H9 (cell line): ENCODE measurements around the gene NFS1. TPM values are rescaled to one million over a fixed set of nuclear protein-coding genes. Genes with fewer than 3 reads are reported as not detected.

Source experiments
- DNase-seq: peaks from one replicate; pipeline ENCODE4 v3.0.0-alpha.2; 2017
- H2AFZ ChIP-seq: one replicate; pipeline ENCODE4 v1.6.1; 2013; ENCODE audit warnings: mild to moderate bottlenecking, low read length, control low read depth, moderate library complexity
- H2AK5ac ChIP-seq: 2 replicates; pipeline ENCODE4 v1.6.1; 2013; ENCODE audit warnings: low read length, control low read depth, mixed read lengths; ENCODE audit not compliant: insufficient read length
- H2BK120ac ChIP-seq: one replicate; pipeline ENCODE4 v1.6.1; 2013; ENCODE audit warnings: low read depth, mild to moderate bottlenecking, low read length, control low read depth, inconsistent platforms; ENCODE audit not compliant: poor library complexity, severe bottlenecking
- H2BK12ac ChIP-seq: 2 replicates; pipeline ENCODE4 v1.6.1; 2013; ENCODE audit warnings: low read length, control low read depth, mixed read lengths, low read depth; ENCODE audit not compliant: insufficient read length
- H2BK15ac ChIP-seq: 2 replicates; pipeline ENCODE4 v1.6.1; 2013; ENCODE audit warnings: low read depth, low read length, control low read depth
- H2BK20ac ChIP-seq: one replicate; pipeline ENCODE4 v1.6.1; 2013; ENCODE audit warnings: low read depth, mild to moderate bottlenecking, low read length, control low read depth, inconsistent platforms; ENCODE audit not compliant: poor library complexity, severe bottlenecking
- H2BK5ac ChIP-seq: 2 replicates; pipeline ENCODE4 v1.6.1; 2013; ENCODE audit warnings: low read length, control low read depth, mixed read lengths; ENCODE audit not compliant: insufficient read length
- H3K14ac ChIP-seq: 2 replicates; pipeline ENCODE4 v1.6.1; 2013; ENCODE audit warnings: low read length, control low read depth; ENCODE audit not compliant: insufficient read depth
- H3K18ac ChIP-seq: 2 replicates; pipeline ENCODE4 v1.6.1; 2013; ENCODE audit warnings: low read depth, mild to moderate bottlenecking, mixed read lengths, low read length, control low read depth; ENCODE audit not compliant: insufficient read length
- H3K23ac ChIP-seq: 2 replicates; pipeline ENCODE4 v1.6.1; 2013; ENCODE audit warnings: low read length, control low read depth, mixed read lengths, low read depth; ENCODE audit not compliant: insufficient read length
- H3K23me2 ChIP-seq: 2 replicates; pipeline ENCODE4 v1.6.1; 2013; ENCODE audit warnings: low read depth, mild to moderate bottlenecking, mixed read lengths, low read length, control low read depth; ENCODE audit not compliant: insufficient read length, poor library complexity, severe bottlenecking
- H3K27ac ChIP-seq: 2 replicates; pipeline ENCODE4 v1.5.1; 2013; ENCODE audit warnings: low read length, control low read depth, mixed read lengths, low read depth; ENCODE audit not compliant: insufficient read length
- H3K27me3 ChIP-seq: 2 replicates; pipeline ENCODE4 v1.6.1; 2013; ENCODE audit warnings: low read length, control low read depth, inconsistent platforms; ENCODE audit not compliant: insufficient read depth
- H3K4ac ChIP-seq: 2 replicates; pipeline ENCODE4 v1.6.1; 2013; ENCODE audit warnings: low read depth, mild to moderate bottlenecking, control low read depth, inconsistent platforms, low read length, moderate library complexity
- H3K4me1 ChIP-seq: 2 replicates; pipeline ENCODE4 v1.6.1; 2013; ENCODE audit warnings: low read length, control low read depth, inconsistent platforms; ENCODE audit not compliant: insufficient read depth
- H3K4me2 ChIP-seq: 2 replicates; pipeline ENCODE4 v1.6.1; 2013; ENCODE audit warnings: low read length, control low read depth, mixed read lengths; ENCODE audit not compliant: insufficient read length, insufficient read depth
- H3K56ac ChIP-seq: 2 replicates; pipeline ENCODE4 v1.6.1; 2013; ENCODE audit warnings: low read depth, mild to moderate bottlenecking, mixed read lengths, low read length, control low read depth; ENCODE audit not compliant: insufficient read length
- H3K79me1 ChIP-seq: 2 replicates; pipeline ENCODE4 v1.6.1; 2013; ENCODE audit warnings: low read depth, mild to moderate bottlenecking, moderate library complexity, low read length, control low read depth, inconsistent platforms; ENCODE audit not compliant: insufficient read depth, poor library complexity, severe bottlenecking
- H3K79me2 ChIP-seq: 2 replicates; pipeline ENCODE4 v1.6.1; 2013; ENCODE audit warnings: low read length, control low read depth, inconsistent platforms; ENCODE audit not compliant: insufficient read depth
- H3K9ac ChIP-seq: 2 replicates; pipeline ENCODE4 v1.6.1; 2013; ENCODE audit warnings: low read length, control low read depth, mixed read lengths; ENCODE audit not compliant: insufficient read length; ENCODE audit errors: extremely low read depth
- H3K9me3 ChIP-seq: one replicate; pipeline ENCODE4 v1.6.1; 2013; ENCODE audit warnings: low read depth, low read length, inconsistent platforms; ENCODE audit not compliant: control insufficient read depth
- H3T11ph ChIP-seq: one replicate; pipeline ENCODE4 v1.6.1; 2013; ENCODE audit warnings: mild to moderate bottlenecking, low read length, control low read depth, inconsistent platforms
- H4K20me1 ChIP-seq: one replicate; pipeline ENCODE4 v1.6.1; 2013; ENCODE audit not compliant: control insufficient read depth, insufficient read length, insufficient read depth
- H4K5ac ChIP-seq: 2 replicates; pipeline ENCODE4 v1.6.1; 2013; ENCODE audit warnings: low read depth, mild to moderate bottlenecking, mixed read lengths, low read length, control low read depth; ENCODE audit not compliant: insufficient read length
- H4K8ac ChIP-seq: replicated peaks from 2 replicates; pipeline ENCODE4 v1.6.1; 2013; ENCODE audit warnings: low read length, control low read depth, mixed read lengths, low read depth; ENCODE audit not compliant: insufficient read length
- H4K91ac ChIP-seq: 2 replicates; pipeline ENCODE4 v1.6.1; 2013; ENCODE audit warnings: low read depth, mild to moderate bottlenecking, moderate library complexity, mixed read lengths, low read length, control low read depth; ENCODE audit not compliant: insufficient read length
- H3K27ac Mint-ChIP-seq, 3 experiments: 2 replicates in 2 of 3; 3 replicates in 1 of 3; pipeline ENCODE4 v1.8.0; 2020 to 2021; ENCODE audit warnings: mixed read lengths in 3 of 3, mild to moderate bottlenecking in 1 of 3, moderate library complexity in 1 of 3
- H3K27me3 Mint-ChIP-seq: 2 replicates; pipeline ENCODE4 v1.8.0; 2021; ENCODE audit warnings: low read depth, mild to moderate bottlenecking, moderate library complexity, mixed read lengths
- H3K36me3 Mint-ChIP-seq, 3 experiments: 2 replicates in 2 of 3; 3 replicates in 1 of 3; pipeline ENCODE4 v1.8.0; 2020 to 2021; ENCODE audit warnings: low read depth in 3 of 3, mixed read lengths in 3 of 3; ENCODE audit not compliant: insufficient read depth in 1 of 3
- H3K4me1 Mint-ChIP-seq, 2 experiments: 2 replicates each; pipeline ENCODE4 v1.8.0; 2020; ENCODE audit warnings: mixed read lengths in 2 of 2
- H3K4me3 Mint-ChIP-seq, 2 experiments: 2 replicates in 1 of 2; 3 replicates in 1 of 2; pipeline ENCODE4 v1.8.0; 2020 to 2021; ENCODE audit warnings: mild to moderate bottlenecking in 2 of 2, mixed read lengths in 2 of 2, moderate library complexity in 1 of 2
- H3K9me3 Mint-ChIP-seq, 2 experiments: 2 replicates in 1 of 2; 3 replicates in 1 of 2; pipeline ENCODE4 v1.8.0; 2020; ENCODE audit warnings: mild to moderate bottlenecking in 2 of 2, mixed read lengths in 2 of 2, moderate library complexity in 1 of 2
- CTCF ChIP-seq: fragments of 200-600 bp; sonication (generic); conservative IDR thresholded peaks from 3 replicates; pipeline ENCODE4 v1.8.0; 2021; ENCODE audit warnings: antibody characterized with exemption, mild to moderate bottlenecking
- total RNA-seq: library from RNA; stranded (reverse); gene quantifications from 2 replicates; pipeline ENCODE4 v1.2.1, GENCODE V29; 2021

Gene NFS1
- total RNA-seq, 1 experiment from 2014 or later: 26.6 TPM

GRCh38 chr20:35648836-35649235 lies 50.3 kb downstream of the NFS1 start:
- H3K14ac ChIP-seq: no peak overlapping the region
- Mint-ChIP-seq H3K4me1 (peaks cover 14 to 17% of the 10 kb centered on the region in 2 experiments), H3K27me3 (no peaks in the 10 kb centered on the region), H3K9me3 (no peaks in the 10 kb centered on the region), H3K27ac (peak overlapping the region in 1 of 3 experiments; percentile 55; a peak in 2 of 7 replicates), H3K36me3 (peaks cover 1 to 28% (median 21%) of the 10 kb centered on the region in 3 experiments; a peak in 6 of 7 replicates), H3K4me3 (no peak overlapping the region)
- H4K91ac ChIP-seq: no peak overlapping the region
- H3K27ac ChIP-seq: no peak overlapping the region
- H3K79me1 ChIP-seq: peaks cover 4% of the 10 kb centered on the region
- no peak for DNase-seq
- H3K56ac ChIP-seq: no peak overlapping the region
- H2BK5ac ChIP-seq: no peak overlapping the region
- no peak overlapping the region for H3K9ac ChIP-seq
- H3K9me3 ChIP-seq: no peaks in the 10 kb centered on the region
- peaks cover 2% of the 10 kb centered on the region for H4K20me1 ChIP-seq
- H3K4me2 ChIP-seq: no peak overlapping the region
- H3K23ac ChIP-seq: no peak overlapping the region
- H3K18ac ChIP-seq: no peak overlapping the region
- H3K79me2 ChIP-seq: peaks cover 34% of the 10 kb centered on the region
- H3K27me3 ChIP-seq: no peaks in the 10 kb centered on the region
- no peak overlapping the region for H2AFZ ChIP-seq
- no peak for TF ChIP-seq CTCF
- no peak overlapping the region for H2BK20ac ChIP-seq
- no peak overlapping the region for H3K4ac ChIP-seq
- H2AK5ac ChIP-seq: no peak overlapping the region
- H4K8ac ChIP-seq: no peak overlapping the region
- H2BK12ac ChIP-seq: no peak overlapping the region
- H2BK15ac ChIP-seq: no peak overlapping the region
- H3T11ph ChIP-seq: no peak overlapping the region
- no peaks in the 10 kb centered on the region for H3K4me1 ChIP-seq
- H2BK120ac ChIP-seq: no peak overlapping the region
- H4K5ac ChIP-seq: no peak overlapping the region
- no peaks in the 10 kb centered on the region for H3K23me2 ChIP-seq
